ENCODE results near the gene HOXC13.

HOXC13 gene

GRCh38 chr12:53986686-53987483 is 48.3 kb downstream of the HOXC13 start:
- DNase-seq, result no peak
- in situ Hi-C loops (cut with HindIII; ENCODE audit: low pct_ligation_motif_present, low pct_unique_long_range_greater_than_20kb, low sequenced_read_pairs), result no loop called here

DNA sequence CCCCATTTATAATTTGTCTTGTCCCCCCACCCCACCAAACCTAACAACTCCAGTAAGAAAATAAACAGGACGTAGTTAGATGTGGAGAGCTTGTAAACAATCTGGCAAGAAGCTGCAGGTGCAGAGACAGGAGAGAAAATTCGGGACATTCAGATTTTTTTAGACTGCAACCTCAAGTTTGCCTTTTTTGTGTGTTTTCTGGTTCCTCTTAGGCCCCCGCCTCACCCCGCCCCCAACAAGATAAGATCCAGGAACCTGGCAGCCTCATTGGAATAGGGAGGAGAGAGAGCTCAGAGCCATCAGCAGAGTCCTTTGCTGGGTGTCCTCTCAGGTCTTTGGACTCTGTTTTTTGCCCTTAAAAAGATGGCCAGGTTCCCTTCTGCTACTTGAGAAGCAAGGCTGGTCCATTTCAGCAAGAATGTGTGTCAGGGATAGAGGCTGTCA is 49.2 kb downstream of the HOXC13 start:
- in situ Hi-C loops (cut with HindIII; ENCODE audit: low pct_ligation_motif_present, low pct_unique_long_range_greater_than_20kb, low sequenced_read_pairs), result no loop called here
- DNase-seq, result no peak

- no peak for DNase-seq
These were observed 50.1 kb downstream of the HOXC13 start for GRCh38 chr12:53988541-53989226.

DNA sequence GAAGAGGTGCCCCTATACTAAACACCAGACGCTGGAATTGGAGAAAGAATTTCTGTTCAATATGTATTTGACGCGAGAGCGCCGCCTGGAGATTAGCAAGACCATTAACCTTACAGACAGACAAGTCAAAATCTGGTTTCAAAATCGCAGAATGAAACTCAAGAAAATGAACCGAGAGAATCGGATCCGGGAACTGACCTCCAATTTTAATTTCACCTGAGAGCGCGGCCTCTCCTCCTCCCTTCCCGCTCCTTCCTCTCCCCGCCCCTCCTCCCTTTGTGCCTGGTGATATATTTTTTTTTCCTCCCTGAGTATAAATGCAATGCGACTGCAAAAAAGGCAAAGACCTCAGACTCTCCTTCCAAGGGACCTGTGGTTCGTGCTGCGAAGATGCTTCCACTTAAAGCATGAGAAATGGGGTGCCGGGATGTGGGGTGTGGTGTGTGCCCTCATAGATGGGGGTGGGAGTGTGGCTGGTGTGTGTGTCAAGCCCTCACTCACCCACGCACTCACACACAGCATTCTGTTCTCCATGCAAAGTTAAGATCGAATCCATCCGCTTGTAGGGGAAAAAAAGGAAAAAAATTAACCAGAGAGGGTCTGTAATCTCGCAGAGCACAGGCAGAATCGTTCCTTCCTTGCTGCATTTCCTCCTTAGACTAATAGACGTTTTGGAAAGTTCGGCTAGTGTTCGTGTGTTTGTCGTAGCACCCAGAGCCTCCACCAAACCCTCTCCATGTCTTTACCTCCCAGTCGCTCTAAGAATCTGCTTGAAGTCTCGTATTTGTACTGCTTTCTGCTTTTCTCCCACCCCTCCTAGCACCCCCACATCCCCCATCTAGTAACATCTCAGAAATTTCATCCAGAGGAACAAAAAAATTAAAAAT is 50.8 kb downstream of the HOXC13 start:
- DNase-seq, result peak; percentile 44
- in situ Hi-C loops (cut with HindIII; ENCODE audit: low pct_ligation_motif_present, low pct_unique_long_range_greater_than_20kb, low sequenced_read_pairs), result no loop called here

More at GRCh38 chr12:53988541-53989226, 50.1 kb downstream of the HOXC13 start:
- in situ Hi-C loops (cut with HindIII; ENCODE audit: low pct_ligation_motif_present, low pct_unique_long_range_greater_than_20kb, low sequenced_read_pairs), result no loop called here

GRCh38 chr12:53990311-53991076 is 51.9 kb downstream of the HOXC13 start:
- in situ Hi-C loops (cut with HindIII; ENCODE audit: low pct_ligation_motif_present, low pct_unique_long_range_greater_than_20kb, low sequenced_read_pairs), result no loop called here
- no peak for DNase-seq

DNA sequence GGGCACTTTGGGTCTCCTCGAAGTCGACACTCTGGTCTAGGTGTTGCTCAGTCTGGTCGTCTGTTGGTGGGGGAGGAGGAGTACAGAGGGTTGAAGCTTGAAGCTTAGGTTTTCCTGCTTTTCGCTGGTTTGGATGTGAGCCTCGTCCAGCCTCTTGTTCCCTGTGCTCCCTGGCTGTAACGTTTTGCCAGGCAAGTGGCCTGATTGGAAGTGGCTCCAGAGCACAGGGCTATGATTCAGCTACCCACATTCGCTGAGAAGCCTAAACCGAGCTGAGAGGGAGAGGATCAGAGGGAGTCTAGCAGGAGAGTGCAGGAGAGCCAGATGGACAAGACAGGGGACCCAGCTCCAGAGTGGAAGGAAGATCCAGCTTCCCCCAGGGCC is 52.4 kb downstream of the HOXC13 start:
- in situ Hi-C loops (cut with HindIII; ENCODE audit: low pct_ligation_motif_present, low pct_unique_long_range_greater_than_20kb, low sequenced_read_pairs), result no loop called here
- no peak for DNase-seq

DNA sequence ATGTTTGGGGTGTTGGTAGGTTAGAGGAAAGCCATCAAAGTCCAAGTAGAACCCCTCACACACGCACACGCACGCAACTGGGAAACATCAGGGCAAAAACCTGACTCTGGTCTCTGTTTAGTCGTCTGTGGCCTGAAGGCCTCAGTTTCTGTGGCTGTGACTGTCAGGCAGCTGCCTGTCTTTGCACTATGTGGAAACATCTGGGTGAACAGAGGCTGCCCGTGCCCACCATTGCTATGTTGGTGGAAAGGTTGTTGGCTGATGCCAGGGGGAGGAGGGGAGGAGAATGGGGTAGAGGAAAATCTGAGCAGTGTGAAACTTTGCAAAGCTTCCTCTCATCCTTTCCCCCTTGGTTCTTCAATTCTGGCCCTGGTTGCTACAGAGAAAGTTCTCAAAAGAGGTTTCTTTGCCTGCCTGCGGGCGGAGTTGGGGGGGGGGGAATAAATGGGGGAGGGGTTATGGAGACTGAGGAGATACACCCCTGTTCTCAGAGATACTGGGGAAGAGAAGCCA is 53.8 kb downstream of the HOXC13 start:
- no peak for DNase-seq
- in situ Hi-C loops (cut with HindIII; ENCODE audit: low pct_ligation_motif_present, low pct_unique_long_range_greater_than_20kb, low sequenced_read_pairs), result no loop called here

DNA sequence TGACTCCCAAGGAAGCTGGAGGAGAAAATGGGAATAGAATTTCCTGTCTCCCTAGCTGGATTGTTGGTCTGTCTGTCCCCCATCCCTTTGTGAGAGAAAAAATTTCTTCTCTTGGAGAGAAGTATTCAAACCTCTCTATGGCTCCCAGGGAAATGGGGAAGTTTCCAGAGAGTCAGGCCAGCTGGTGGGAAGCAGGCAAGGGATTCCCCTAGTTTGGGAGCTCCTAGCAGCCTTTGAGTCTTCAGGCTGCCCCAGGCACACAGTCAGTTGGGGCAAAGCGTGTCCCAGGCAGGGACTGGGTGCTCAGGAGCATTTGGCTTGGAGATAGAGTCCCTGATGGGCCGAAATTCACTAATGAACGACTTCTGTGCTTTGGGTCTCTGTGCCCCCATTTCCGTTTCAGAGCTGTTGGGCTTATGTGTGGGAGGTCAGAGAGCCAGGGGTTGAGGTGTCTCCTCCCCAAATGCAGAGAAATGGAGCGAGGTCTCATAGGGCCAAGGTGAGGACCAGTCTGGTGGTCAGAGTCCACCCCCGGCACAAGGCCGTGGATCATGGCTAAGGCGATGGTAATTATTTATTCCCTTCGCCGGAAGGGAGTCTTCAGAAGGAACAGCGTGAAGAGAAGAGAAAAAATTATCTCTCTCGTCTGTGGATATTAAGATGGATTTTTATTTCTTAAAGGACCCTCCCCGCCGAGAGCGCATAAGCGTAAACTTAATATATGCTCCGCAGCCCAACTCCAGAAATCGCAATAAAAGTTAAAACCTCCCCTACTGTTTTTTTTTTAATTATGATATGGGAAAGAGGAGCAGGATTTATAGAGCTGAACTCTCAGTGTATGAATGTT is 54.8 kb downstream of the HOXC13 start:
- in situ Hi-C loops (cut with HindIII; ENCODE audit: low pct_ligation_motif_present, low pct_unique_long_range_greater_than_20kb, low sequenced_read_pairs), result no loop called here
- DNase-seq, result no peak

- in situ Hi-C loops (cut with HindIII; ENCODE audit: low pct_ligation_motif_present, low pct_unique_long_range_greater_than_20kb, low sequenced_read_pairs), result no loop called here
- no peak for DNase-seq
These were observed 55.3 kb downstream of the HOXC13 start for GRCh38 chr12:53994009-53994263.

DNA sequence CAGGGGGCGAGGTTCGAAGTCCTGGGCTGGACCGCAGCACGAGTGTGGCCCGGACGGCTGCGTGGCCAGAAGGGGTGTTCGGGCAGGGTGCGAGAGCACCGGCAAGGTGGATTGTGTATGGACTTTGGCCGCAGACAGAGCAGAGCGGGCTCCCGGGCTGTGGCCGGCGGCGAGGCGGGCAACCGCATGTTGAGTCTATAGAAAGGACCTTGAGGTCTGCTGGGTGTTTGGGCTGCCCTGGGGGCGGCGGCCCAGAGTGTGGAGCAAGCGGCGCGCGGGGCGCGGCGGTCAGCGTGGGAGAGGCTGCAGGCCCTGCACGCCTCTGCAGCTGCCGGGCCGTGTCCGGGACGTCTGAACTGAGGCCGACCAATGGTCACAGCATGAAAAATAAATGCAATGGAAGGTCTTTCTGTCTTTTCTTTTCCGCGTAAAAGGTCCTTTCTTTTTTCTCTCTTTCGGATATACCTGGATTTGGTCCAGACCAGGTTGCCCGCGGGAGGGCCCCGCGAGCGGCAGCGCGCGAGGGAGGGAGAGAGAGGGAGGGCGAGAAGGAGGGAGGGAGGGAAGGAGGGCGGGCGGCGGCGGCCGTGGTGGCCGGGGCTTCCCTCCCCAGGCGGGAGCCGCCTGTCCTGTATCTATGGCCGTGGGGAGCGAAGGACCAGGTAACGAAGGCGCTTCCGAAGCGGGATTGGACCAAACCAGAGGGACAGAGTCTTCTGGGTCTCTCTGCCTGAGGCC is 55.8 kb downstream of the HOXC13 start:
- DNase-seq, result peak; percentile 46
- in situ Hi-C loops (cut with HindIII; ENCODE audit: low pct_ligation_motif_present, low pct_unique_long_range_greater_than_20kb, low sequenced_read_pairs), result no loop called here

DNA sequence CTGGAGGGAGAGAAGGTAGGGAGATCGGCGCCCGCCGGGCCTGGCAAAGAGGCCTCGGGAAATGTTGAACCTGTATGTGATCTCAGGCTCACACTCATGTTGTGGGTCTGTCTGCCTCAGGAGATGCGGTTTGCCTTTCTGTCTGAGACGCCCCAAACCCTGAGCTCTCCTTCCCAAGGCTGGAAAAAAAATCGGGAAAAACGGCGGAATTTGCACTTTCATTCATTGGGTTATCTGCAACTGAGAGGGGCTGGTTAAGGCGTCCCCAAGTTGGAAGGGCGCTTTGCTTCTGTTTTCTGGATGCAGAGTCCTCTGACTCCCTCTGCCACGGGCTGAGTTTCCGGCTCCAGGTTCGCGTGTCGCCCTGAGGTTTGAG is 56.4 kb downstream of the HOXC13 start:
- in situ Hi-C loops (cut with HindIII; ENCODE audit: low pct_ligation_motif_present, low pct_unique_long_range_greater_than_20kb, low sequenced_read_pairs), result no loop called here
- peak; percentile 65 for DNase-seq

DNA sequence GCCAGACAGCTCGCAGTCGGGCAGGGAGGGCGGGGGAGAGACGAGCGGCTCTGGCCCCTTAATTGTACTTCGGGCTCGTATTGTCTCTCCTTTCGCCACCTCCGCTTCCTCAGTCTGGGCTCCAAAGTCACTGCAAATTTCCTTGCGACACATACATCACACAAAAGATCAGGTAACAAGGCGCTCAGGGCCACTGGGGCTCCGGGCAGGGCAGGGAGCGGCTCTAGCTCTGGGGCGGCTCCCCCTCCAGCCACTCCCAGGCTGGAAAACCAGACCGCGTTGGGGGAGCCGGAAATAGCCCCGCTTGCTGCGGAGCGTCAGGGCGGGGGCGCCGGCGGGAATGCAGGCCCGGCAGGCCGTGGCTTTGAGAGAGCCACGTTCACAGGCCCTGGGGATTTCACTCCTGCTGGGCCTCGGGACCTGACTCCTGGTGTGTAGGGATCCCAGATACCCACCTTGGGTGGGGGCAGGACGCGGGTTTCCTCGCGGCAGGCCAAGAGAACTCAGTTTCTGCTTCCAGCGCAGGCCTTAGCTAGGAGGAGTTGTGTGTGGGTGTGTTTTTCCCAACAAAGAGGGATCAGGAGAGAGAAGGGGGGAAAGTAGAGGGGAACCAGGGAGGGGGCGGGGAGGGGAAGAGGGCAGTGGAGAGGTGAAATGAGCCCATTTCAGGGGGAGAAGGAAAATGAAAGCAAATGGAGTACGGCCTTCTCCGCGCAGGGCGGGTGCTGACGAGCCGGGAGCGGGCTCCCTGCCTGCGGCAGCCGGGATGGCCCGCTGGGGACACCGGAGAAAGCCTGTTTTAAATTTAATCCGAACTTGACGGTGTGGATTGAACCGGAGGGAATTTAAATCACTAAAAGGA is 57.0 kb downstream of the HOXC13 start:
- in situ Hi-C loops (cut with HindIII; ENCODE audit: low pct_ligation_motif_present, low pct_unique_long_range_greater_than_20kb, low sequenced_read_pairs), result no loop called here
- peak; percentile 86 for DNase-seq

Data from ACHN (cell line).